HG03565 (cell line): ENCODE measurements around the gene KIF12.

ENCODE experiments used
- ATAC-seq: cut with Tn5 transposase; IDR thresholded peaks from one replicate; pipeline ENCODE4 v1.9.1; 2021; ENCODE audit warnings: mild to moderate bottlenecking, moderate library complexity; ENCODE audit not compliant: unreplicated experiment

KIF12 gene

DNA sequence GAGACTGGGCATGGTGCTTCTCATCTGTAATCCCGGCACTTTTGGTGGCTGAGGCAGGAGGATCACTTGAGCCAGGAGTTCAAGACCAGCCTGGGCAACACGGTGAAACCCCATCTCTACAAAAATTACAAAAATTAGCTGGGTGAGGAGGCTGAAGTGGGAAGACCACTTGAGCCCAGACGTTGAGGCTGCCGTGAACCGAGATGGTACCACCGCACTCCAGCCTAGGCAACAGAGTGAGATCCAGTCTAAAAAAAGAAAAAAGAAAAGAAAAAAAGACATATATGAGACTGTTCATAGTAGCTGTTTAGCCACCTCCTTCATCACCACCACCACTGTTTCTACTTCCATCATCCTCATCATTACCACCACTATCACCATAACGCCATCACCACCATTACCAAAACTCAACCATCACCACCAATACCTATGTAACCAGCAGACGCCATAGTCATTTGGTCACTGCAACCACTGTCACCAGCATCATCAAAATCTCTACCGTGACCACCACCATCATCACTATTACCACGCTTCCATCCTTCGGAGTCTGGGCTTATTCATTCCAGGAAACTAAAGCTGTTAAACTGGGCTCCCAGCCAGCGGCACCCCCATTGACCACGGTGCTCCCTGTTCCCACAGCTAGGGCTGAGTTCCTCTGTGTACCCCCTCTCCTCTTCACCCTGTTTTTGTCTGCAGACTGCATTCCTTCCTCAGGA, 8.4 kb upstream of the KIF12 start:
- ATAC-seq, result no peak

DNA sequence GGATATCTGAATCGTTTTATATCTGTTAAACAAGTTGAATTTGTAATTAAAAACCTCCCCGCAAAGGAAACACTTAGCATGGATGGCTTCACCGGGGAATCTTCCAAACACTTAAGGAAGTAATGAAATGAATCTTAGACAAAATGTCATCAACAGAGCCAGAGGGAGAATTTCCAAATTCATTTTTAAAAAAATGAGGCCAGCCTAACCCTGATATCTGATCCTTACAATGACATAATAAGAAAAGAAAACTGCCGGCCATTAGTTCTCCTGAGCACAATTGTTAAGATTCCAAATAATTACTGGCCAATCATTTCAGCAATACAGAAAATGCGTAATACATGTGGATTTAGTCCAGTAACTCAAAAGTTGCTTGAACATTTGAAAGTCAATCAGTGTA, 6.1 kb upstream of the KIF12 start:
- no peak for ATAC-seq

DNA sequence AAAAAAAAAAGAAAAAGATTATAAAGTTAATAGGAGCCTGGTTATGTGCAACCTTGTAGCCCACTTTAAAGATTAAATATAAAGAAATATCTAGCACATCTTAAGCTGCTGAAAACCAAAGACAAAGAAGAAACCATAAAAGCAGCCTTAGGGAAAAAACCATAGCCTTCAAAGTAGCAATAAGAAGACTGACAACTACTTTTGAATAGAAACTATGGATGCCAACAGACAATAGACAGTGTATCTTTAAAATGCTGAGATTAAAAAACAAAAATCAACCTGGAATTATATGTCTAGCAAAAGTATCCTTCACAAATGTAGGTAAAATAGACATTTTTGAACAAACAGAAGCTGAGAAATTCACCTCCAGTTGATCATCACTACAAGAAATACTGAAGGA, 3.4 kb upstream of the KIF12 start:
- ATAC-seq, result no peak

DNA sequence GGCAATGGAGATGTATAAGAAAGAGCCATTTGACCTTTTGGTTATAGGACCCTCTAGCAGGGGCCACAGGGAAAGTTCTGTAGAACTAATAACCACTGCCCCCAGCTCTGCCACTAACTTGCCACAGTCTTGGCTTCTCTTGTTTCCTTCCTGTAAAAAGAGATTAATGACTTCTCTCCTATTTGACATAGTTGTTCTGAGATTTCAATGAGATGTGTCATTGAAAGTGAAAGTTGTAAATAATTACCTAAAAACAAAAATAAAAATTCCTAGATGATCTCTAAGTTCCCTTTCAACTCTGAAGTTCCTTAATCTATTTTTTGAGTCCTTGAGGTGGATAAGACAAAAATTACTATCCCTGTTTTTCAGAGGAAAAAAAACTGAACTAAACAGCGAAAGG, 1.4 kb upstream of the KIF12 start:
- ATAC-seq, result no peak

DNA sequence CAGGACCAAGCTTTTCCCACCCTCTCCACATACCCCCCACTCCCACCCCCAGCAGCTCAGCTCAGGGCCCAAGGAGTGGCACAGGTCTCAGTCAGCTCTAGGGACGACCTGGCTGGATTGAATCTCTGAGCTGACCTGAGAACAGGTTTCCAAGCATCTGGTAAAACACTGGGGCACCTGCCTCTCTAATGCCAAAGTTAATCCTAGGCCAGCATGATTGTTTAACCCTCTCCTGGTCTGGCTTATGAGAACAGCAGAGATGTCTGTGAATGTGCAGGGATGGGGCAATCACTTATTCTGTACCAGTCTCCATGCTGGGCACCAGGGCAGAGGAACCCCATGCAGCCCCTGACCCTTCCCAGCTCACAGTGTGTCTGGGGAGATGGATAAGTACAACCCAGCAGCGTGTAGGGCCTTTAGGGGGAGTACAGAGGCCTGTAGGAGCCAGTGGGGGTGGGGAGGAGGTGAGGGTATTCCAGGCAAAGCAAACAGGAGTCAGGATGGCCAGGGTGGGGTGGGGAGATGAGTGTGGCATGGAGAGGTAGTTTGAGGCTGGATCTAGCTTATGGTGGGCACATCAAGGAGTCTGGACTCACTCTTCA, 678 bp upstream of the KIF12 start:
- no peak for ATAC-seq

DNA sequence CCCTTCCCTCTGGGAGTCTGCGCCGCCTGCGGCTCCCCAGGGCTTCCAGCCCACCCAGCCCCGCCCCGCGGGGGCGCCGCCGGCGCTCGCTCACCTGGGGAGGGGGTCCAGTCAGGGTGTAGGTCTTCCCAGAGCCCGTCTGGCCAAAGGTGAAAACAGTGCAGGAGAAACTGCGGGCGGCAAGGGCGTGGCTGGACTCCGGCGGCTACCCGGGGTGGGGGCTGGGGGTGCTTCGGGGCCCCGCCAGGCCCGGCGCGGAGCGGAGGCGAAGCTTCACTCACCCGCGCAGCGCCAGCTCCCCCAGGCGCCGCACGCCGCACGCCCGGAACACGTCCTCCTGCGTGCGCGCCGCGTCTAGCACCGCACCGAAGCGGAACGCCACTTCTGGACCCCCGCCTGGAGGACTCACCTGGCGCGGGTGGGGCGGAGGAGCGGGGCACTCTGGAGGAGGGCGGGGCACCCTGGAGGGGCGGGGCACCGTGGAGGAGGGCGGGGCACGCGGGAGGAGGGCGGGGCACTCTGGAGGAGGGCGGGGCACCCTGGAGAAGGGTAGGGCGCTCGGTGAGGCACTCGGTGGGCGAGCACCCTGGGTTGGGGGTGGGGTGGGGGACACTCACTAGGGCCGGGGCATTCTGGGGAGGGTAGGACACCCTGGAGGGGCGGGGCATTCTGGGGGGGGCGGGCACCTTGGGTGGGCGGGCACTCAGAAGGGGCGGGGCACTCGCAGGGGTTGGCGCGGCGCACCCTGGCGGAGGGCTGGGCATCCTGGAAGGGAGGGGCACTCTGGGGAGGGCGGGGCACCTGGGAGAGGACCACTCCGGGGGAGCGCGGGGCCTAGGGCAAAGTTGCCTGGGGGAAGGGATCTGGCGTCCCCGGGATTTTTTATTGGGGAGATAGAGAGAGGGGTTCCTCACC, 814 bp downstream of the KIF12 start:
- ATAC-seq, result no peak

DNA sequence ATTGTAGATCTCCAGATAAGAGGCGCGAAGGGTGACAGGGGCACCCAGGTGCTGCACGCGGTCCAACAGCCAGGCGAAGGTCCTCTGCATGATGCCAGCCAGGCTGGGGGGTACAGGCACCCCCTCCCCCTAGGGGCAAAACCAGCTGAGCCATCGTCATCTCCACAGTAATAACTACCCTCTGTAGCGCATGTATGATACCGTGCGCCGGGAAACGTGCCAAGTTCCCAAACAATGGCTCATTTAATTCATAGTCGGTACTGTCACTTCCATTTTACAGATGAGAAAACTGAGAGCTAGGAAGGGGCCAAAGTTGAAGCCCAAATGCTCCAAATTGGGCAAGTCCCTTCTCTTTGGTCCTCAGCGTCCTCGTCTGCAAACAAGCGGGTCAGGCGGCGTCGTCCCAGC, 1.5 kb downstream of the KIF12 start:
- ATAC-seq, result no peak

DNA sequence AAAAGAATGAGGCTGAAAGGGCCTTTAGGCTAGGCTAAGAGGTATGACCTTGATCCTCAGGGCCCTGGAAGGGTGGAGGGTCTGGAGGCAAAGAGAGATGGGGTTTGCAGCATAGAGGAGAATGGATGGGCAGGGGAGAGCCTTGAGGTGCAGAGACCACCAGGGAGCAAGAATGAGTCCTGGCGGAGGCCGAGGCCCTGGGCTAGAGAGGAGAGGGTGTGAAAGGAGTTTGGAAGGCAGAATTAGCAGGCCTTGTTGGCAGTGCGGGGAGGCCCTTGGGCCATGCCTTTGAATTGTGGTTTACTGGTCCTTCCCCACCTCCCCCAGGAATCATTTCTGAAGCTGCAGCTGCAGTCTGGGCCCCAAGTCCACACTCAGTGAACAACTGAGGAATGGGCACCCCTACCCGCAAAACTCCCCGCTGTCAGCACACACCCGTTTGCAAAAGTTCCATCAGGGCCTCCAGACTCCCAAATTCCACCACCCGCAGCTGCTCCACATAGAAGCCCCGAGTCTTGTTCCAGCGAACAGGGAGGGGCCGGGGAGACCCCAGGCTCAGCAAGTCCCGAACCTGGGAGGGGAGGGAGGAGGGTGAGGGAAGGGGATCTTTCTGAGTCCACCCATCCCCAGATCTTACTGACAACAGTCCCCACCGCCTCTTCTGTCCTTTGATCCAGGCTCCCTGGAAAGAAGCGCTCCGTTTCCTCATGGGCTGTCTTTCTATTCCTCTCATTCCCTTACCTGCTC, 2.1 kb downstream of the KIF12 start:
- ATAC-seq, result no peak

DNA sequence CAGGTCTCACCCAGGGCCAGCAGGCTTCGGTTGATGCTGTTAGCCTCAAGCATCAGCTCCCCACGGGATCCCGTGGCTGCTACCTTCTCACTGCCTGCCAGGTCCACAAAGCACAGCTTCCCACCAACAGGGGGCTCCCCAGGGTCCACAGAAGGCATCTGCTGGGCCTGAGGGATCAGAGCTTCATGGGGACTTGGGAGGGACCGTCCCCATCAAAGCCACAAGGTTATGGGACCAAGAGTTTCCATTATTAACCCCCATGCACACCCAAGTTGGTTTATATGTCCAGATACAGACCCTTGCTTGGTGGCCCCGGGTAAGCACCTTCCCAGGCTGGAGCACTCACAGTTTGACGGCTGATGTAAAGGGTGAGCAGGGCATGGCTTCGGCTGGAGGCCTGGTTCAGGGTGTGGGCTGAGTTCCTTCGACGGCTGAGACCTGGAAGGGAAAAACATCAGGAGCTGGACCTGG, 3.0 kb downstream of the KIF12 start:
- no peak for ATAC-seq

DNA sequence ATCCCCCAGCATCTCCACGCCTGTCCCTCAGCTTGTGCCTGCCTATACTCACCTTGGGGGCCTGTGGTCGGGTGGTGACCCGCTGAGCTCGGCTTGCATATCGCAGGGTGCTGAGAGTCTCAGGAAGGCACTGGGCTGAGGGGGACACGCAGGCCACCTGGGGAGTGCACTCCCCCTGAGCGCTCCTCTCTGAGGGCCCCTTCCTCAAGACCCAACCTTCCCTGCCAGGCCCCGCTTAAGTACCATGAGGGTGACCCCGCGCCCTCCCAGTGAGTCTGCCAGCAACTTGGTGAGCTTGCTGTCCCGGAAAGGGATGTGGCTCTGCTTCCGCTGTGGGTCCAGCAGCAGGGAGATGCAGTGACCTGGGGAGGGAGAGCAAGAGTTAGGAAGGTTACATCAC, 4.1 kb downstream of the KIF12 start:
- ATAC-seq, result no peak

DNA sequence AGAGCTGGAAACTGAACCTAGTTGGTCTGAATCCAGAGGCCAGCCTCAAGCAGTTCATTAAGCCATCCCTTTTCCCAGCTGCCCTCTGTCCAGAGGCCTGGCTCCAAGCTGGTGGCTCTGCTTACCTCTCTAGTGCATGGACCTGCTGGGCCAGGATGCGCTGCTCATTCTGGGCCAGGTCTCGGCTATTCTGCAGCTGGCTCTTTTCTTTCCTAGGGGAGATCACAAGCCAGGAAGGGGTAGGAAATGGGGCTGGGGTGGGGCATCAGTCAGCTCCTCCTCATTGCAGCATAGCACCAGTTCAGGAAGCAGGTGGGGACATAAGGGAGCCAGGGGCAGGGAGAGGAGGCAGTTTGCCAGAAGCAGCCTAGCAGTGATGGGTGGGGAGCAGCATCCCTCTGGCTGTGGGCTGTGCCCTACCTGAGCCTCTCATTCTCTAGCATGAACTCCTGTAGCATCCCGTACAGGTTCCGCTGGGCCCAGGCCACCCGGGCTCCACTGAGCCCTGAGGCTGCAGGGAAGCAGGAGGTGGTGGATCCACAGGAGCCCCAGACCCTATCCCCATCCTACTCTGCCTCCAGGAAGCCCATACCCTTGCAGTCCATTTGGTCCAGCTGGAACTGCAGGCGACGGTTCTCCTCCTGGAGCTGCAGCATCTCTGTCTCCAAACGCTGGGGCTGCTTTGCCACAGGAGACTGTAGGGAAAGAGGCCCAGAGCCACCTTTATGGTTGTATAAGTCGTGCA, 5.2 kb downstream of the KIF12 start:
- no peak for ATAC-seq

DNA sequence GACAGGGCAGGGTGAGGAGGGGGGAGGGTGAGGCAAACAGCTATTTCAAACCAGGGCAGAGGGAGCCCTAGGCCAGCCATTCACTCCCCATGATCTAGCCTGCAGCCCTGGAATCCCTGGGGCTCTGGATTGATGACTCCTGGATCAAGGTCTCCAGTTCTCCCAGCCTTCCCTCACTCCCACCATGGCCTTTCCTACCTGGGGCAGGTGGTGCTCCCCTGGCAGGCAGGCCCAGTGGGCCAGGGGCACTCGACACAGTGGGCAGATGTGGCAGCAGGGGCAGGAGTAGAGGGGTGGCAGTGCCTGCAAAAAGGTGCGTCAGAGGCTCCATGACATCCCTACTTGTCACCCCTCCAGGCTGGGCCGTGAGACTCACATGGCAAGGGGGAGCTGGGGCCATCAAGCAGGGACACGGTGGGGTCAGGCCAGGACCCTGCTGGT, 6.0 kb downstream of the KIF12 start:
- no peak for ATAC-seq

DNA sequence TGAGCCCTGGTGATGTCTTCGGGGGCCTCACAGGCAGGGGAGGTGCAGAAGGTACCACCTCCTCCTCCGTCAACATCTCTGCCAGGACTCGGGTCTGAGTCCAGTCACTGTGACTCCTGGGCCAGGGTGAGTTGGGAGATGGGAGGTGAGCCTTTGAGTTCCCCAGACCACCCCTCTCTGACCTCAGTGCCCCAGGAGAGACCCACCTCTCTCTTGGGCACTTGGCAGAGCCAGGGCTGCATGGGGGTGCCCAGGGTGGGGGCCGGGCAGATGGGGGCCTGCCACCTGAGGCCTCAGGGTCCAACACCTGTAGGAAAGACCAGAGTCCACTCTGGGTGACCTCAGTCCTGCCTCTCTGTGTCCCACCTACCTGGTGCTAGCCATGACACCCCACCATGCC, 6.8 kb downstream of the KIF12 start:
- no peak for ATAC-seq

DNA sequence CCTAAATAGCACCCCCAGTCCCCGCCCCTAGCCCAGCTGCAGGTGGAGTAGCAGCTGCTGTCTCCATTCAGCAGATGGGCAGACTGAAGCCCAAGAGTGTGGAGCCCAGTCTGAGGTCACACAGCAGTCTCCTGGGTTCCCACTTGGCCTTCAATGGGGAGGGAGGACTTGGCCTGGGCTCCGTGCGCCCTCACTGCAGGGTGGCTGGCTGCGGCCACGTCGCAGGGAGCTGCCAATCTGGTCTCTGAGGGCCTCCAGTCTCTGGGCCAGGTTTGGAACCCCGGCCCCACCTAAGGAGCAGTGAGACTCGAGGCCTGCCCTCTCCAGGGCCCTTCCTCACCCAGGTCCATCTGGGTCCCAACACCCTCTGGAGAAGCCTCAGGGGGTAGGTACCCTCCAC, 7.4 kb downstream of the KIF12 start:
- no peak for ATAC-seq

DNA sequence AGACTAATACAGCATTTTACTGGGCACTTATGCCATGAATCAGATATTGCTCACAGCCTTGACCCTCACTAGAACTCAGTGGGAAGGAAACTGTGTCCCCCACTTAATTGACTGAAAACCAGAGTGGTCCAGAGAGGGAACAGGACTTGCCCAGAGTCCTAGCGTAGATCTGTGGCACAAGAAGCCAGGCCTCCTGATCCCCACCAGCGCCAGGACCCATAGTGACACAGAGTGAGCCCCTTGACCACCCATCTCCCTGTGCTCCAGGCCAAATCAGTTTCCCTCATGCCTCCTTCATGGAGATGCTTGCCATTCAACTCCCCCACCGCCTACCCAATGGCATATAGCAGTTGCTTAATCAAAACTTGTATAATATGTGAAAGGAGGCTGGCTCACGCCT, 8.3 kb downstream of the KIF12 start:
- no peak for ATAC-seq

DNA sequence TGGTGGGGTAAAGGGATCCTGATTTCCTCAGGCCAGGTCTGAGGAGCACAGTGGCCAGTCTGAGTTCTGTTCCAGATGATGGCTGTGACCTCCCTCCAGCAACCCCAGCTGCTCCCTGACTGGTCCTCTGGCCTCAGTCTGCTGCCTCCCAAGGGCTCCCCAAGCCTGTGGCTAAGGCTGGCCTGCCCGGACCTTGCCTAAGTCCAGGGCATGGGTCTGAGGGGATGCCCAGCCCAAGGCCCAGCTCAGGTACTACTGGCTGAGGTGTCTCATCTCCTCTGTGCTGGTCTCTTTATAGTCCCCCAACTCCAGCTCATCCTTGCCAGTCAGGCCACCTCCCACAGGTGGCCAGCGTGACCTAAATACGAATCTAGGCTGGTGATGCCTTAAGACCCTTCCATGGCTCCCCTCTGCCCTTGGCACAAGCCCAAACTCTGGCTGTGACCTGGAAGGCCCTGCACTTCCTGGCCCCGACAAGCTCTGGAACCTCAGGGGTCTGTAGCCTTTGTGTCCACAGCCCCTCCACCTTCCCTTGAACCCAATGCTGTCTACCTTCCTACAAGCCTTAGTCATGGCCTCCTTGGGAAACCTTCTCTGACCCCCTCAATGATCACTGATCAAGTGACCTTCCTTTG, 9.8 kb downstream of the KIF12 start:
- ATAC-seq, result no peak

DNA sequence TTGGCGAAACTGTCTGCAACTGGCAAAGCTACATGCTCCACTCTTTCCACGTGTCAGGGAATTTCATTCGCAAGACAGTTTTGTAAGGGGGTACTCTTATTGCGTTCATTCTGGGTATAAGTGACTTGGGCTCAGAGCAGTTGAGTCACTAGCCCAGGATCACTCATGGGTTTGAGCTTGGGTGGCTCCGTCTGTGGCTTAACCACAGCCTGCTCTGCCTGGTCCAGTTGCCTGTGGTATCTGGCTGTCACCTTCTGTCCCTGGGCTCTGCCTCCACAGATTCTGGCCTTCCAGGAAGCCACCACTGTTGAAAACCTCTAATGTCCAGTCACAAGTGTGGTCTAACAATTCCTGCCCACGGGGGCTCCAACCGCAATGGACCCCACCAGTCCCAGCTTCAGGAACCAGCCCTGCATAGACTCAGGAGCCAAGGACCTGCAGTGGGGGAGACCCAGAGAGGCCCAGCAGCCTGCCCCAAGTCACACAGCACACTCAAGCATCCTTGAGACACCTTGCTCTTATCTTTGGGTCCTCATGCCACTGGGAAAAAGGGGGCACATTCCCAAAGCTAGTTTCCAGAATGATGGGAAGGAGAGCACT, 10.4 kb downstream of the KIF12 start:
- ATAC-seq, result no peak

DNA sequence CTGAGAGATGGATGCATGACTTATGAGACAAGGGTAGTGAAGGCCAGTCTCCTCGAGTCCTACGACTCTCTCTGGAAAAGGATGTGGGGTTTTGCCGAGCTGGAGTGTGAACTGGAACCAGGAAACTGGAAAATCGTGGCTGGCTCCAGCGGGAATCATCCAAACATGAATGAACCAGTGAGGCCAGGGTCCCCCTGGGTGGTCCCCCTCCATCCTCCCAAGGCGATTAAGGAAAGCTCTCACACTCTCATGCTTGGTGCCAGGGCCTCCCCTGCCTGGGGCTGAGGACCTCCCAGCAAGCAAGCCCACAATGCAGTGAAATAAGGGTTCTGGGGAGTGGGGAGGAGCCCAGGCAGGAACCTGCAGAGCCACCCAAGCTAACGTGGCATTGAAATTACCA, 11.4 kb downstream of the KIF12 start:
- ATAC-seq, result no peak

DNA sequence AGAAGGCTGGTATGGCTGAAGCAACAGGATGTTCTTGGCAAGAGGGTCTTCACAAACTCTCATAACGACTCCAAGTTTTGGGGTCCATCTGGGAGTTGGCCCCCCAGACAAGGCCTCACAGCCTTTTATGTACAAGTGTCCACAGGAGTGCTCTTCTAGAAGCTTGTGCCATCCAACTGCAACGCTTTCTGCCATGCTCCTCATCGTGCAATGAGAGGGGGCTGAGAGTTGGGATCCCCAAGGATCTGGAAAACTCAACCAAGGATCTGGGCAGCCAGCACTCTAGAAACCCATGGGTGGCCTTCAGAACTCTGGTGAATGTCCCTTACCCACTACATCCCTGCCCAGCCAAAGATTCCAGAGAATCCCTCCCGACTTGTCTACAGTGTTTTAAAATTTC, 12.5 kb downstream of the KIF12 start:
- ATAC-seq, result no peak

DNA sequence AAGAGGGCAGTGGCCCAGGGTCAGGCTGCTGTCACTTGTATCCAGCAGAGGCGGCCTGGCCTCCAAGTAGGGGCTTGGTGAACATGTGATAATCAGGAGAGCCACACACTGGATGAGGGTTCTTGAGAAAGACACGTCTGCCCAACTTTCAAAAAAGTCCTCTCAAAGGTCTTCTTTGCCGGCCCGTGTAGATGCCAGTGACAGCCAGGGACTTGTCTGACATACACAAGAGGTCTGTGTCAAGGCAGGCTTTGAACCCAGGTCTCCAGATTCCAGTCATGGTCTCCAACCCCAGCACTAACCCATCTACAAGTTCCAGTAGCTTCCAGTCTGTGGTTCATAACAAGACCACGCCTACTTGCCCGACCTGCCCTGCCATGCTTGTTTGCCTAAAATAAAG, 13.1 kb downstream of the KIF12 start:
- no peak for ATAC-seq
